CD14-positive monocyte (primary cell): ENCODE results near the gene TAF1B. TPM values are rescaled to one million over a fixed set of nuclear protein-coding genes. Genes with fewer than 3 reads are reported as not detected.

ENCODE experiments used
- DNase-seq, 3 donors: peaks; one replicate each; pipeline ENCODE4 v3.0.0-alpha.2; 2011 to 2022
- H2AFZ ChIP-seq: 2 replicates; pipeline ENCODE4 v1.6.0; 2012; ENCODE audit warnings: mild to moderate bottlenecking, low read depth, low read length, inconsistent platforms; ENCODE audit not compliant: insufficient read depth, poor library complexity, severe bottlenecking
- H3K27ac ChIP-seq, 2 donors: 1 replicate in 1 of 2; 2 replicates in 1 of 2; pipeline ENCODE4 v1.5.1; 2012 to 2013; ENCODE audit warnings: low read length in 2 of 2, control low read depth in 1 of 2, inconsistent platforms in 1 of 2, low read depth in 1 of 2, mild to moderate bottlenecking in 1 of 2
- H3K27me3 ChIP-seq, 2 donors: one replicate each; pipeline versions ENCODE4 v1.6.0 to v1.6.1; 2011 to 2013; ENCODE audit warnings: low read length in 2 of 2; ENCODE audit not compliant: control insufficient read depth in 2 of 2, insufficient read depth in 2 of 2
- H3K36me3 ChIP-seq, 2 donors: replicated peaks in 1 of 2; 1 replicate in 1 of 2; 2 replicates in 1 of 2; pipeline versions ENCODE4 v1.5.1 to v1.6.1; 2012 to 2013; ENCODE audit warnings: low read length in 2 of 2, control low read depth in 1 of 2, inconsistent platforms in 1 of 2, mild to moderate bottlenecking in 1 of 2; ENCODE audit not compliant: insufficient read depth in 2 of 2, control insufficient read depth in 1 of 2
- H3K4me1 ChIP-seq, 2 donors: 1 replicate in 1 of 2; 2 replicates in 1 of 2; pipeline versions ENCODE4 v1.5.1 to v1.6.1; 2012 to 2013; ENCODE audit warnings: low read length in 2 of 2, control low read depth in 1 of 2, inconsistent platforms in 1 of 2, mild to moderate bottlenecking in 1 of 2, moderate library complexity in 1 of 2; ENCODE audit not compliant: insufficient read depth in 2 of 2, control insufficient read depth in 1 of 2
- H3K4me2 ChIP-seq: replicated peaks from 2 replicates; pipeline ENCODE3; 2012; ENCODE audit warnings: low read length, moderate library complexity, mild to moderate bottlenecking; ENCODE audit not compliant: poor library complexity, severe bottlenecking; ENCODE audit errors: extremely low read depth
- H3K4me3 ChIP-seq, 3 experiments: fragments of 200-600 bp in 1 of 3; sonication (generic) in 1 of 3; replicated peaks in 1 of 3; 1 replicate in 2 of 3; 2 replicates in 1 of 3; pipeline ENCODE4 v1.5.1; 2011 to 2013; ENCODE audit warnings: low read length in 3 of 3, mild to moderate bottlenecking in 3 of 3, control low read depth in 2 of 3, low read depth in 2 of 3, inconsistent platforms in 1 of 3, moderate library complexity in 1 of 3
- H3K79me2 ChIP-seq: 2 replicates; pipeline ENCODE4 v1.6.0; 2012; ENCODE audit warnings: mild to moderate bottlenecking, control low read depth, inconsistent platforms, low read length, moderate library complexity; ENCODE audit not compliant: insufficient read depth
- H3K9ac ChIP-seq: 2 replicates; pipeline ENCODE4 v1.6.0; 2017; ENCODE audit warnings: low read length, mild to moderate bottlenecking; ENCODE audit not compliant: insufficient read depth, poor library complexity, severe bottlenecking
- H3K9me3 ChIP-seq, 2 donors: replicated peaks in 1 of 2; 1 replicate in 1 of 2; 2 replicates in 1 of 2; pipeline versions ENCODE4 v1.5.1 to v1.6.1; 2012 to 2013; ENCODE audit warnings: low read length in 2 of 2, control low read depth in 1 of 2; ENCODE audit not compliant: control insufficient read depth in 1 of 2, insufficient read depth in 1 of 2
- H4K20me1 ChIP-seq: 2 replicates; pipeline ENCODE4 v1.6.0; 2012; ENCODE audit warnings: mild to moderate bottlenecking, low read length, control low read depth, moderate library complexity; ENCODE audit not compliant: insufficient read depth
- H3K27ac Mint-ChIP-seq, 7 donors: one replicate each; pipeline ENCODE4 v1.8.0; 2020; ENCODE audit warnings: mild to moderate bottlenecking in 7 of 7, mixed read lengths in 7 of 7, moderate library complexity in 6 of 7, inconsistent platforms in 2 of 7
- H3K27me3 Mint-ChIP-seq, 3 donors: one replicate each; pipeline ENCODE4 v1.8.0; 2021 to 2022; ENCODE audit warnings: low read depth in 3 of 3, mild to moderate bottlenecking in 3 of 3, mixed read lengths in 3 of 3, moderate library complexity in 3 of 3, inconsistent platforms in 1 of 3
- H3K36me3 Mint-ChIP-seq, 2 donors: one replicate each; pipeline ENCODE4 v1.8.0; 2020; ENCODE audit warnings: mixed read lengths in 2 of 2, inconsistent platforms in 1 of 2, mild to moderate bottlenecking in 1 of 2
- H3K4me1 Mint-ChIP-seq: one replicate; pipeline ENCODE4 v1.8.0; 2020; ENCODE audit warnings: mild to moderate bottlenecking, mixed read lengths
- H3K4me3 Mint-ChIP-seq, 2 donors: one replicate each; pipeline ENCODE4 v1.8.0; 2020; ENCODE audit warnings: mild to moderate bottlenecking in 2 of 2, mixed read lengths in 2 of 2, moderate library complexity in 1 of 2
- H3K9me3 Mint-ChIP-seq, 7 donors: one replicate each; pipeline ENCODE4 v1.8.0; 2020 to 2022; ENCODE audit warnings: mixed read lengths in 7 of 7, mild to moderate bottlenecking in 6 of 7, moderate library complexity in 6 of 7, inconsistent platforms in 2 of 7
- WGBS: methylation state at CpG from one replicate; pipeline ENCODE4 v1.1.5; 2013; ENCODE audit warnings: missing lambda C conversion rate; ENCODE audit not compliant: insufficient coverage; 5-methylcytosine and 5-hydroxymethylcytosine counted together
- intact Hi-C, 2 donors: fragments of 100-400 bp; cut with micrococcal nuclease; formaldehyde crosslinking; loops; one replicate each; pipeline versions ENCODE4 v1.15.0 to v1.15.1; 2023
- polyA plus RNA-seq, 3 donors: library from polyadenylated mRNA; depleted of rRNA in 1 of 3; unstranded in 2 of 3; stranded (reverse) in 1 of 3; fragments of 300-500 nt in 2 of 3; fragments of >200 nt in 1 of 3; fragmentation: Illumina TruSeq in 2 of 3; gene quantifications; 1 replicate in 2 of 3; 2 replicates in 1 of 3; pipeline ENCODE4 v1.2.3, GENCODE V29; 2012 to 2021
- TF ChIP-seq, protein P1 (sequence below): fragments of 200-600 bp; IDR thresholded peaks from one replicate; pipeline ENCODE4 v1.8.0; 2022; ENCODE audit warnings: antibody characterized with exemption, mild to moderate bottlenecking

The TAF1B gene
- polyA plus RNA-seq, 3 donors, result 6.0 to 8.4 (median 7.2) TPM

DNA sequence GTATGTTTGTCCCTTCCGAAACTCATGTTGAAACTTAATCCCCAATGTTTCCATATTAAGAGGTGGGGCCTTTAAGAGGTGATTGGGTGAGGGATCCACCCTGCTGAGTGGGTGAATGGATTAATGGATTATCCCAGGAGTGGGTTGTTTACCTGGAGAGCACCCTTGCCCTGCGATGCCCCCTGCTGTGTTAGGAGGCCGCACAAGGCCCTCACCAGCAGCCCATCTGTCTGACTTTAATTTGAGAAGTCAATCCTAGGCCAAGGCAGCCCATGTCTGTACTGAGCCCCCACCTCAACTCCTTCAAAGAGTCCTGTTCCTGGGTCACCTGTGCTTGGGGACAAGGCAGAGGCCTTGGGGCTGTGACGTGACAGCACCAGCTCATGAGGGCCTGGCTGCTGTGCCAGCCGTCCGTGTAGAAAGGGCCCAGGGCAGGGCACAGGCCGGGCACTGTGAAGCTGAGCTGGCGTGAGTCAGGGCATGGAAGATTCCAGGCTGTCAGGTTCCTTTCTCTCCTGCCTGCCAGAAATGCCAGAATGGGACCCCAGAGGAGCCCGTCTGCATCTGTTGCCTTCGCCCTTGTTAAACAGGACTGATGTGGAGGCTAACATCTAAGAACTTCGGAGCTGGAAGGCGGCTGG, 21.3 kb upstream of the TAF1B start:
- no peak for DNase-seq
- Mint-ChIP-seq H3K4me1 (no peaks in the 10 kb centered on the region), H3K4me3 (no peak overlapping the region), H3K36me3 (no peaks in the 10 kb centered on the region), H3K27ac (no peak overlapping the region), H3K9me3 (peaks cover 0 to 6% (median 4%) of the 10 kb centered on the region in 7 donors), H3K27me3 (peaks cover 1 to 6% (median 2%) of the 10 kb centered on the region in 3 donors)
- 96% methylated on average over 8 of the region's 12 CpGs for WGBS
- Histone ChIP-seq H3K79me2 (no peaks in the 10 kb centered on the region), H3K4me1 (no peaks in the 10 kb centered on the region), H3K27me3 (no peaks in the 10 kb centered on the region), H4K20me1 (no peaks in the 10 kb centered on the region), H2AFZ (no peak overlapping the region), H3K36me3 (no peaks in the 10 kb centered on the region), H3K27ac (no peak overlapping the region), H3K9me3 (no peaks in the 10 kb centered on the region), H3K4me3 (no peak overlapping the region), H3K4me2 (no peak overlapping the region), H3K9ac (no peak overlapping the region)
- intact Hi-C loops, result no loop called here
- TF ChIP-seq, protein P1, sequence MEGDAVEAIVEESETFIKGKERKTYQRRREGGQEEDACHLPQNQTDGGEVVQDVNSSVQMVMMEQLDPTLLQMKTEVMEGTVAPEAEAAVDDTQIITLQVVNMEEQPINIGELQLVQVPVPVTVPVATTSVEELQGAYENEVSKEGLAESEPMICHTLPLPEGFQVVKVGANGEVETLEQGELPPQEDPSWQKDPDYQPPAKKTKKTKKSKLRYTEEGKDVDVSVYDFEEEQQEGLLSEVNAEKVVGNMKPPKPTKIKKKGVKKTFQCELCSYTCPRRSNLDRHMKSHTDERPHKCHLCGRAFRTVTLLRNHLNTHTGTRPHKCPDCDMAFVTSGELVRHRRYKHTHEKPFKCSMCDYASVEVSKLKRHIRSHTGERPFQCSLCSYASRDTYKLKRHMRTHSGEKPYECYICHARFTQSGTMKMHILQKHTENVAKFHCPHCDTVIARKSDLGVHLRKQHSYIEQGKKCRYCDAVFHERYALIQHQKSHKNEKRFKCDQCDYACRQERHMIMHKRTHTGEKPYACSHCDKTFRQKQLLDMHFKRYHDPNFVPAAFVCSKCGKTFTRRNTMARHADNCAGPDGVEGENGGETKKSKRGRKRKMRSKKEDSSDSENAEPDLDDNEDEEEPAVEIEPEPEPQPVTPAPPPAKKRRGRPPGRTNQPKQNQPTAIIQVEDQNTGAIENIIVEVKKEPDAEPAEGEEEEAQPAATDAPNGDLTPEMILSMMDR, result no peak

DNA sequence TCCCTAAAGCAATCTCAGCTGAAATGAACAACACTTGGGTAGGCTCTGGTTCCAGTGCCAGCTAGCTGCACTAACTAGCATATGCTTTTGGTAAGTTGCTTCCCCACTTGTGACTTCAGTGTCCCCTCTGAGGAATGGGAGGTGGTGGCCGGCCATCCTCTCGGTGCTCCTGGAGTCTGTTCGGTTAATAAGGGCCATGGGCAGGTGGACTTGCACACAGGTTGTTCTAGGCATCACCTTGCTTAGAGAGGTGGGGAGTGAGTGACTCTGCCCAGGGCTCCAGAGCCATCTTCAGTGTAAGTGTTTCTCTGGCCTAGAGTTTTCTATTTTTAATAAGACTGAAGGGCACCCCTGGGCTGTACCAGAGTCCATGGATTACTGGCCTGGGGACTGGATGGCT, 18.8 kb upstream of the TAF1B start:
- DNase-seq, result no peak
- intact Hi-C loops, result no loop called here
- H3K27ac Mint-ChIP-seq, result no peak overlapping the region

More for the DNA sequence above, 18.8 kb upstream of the TAF1B start:
- WGBS, result 100% methylated on average over 3 of the region's 3 CpGs
- H3K4me3 ChIP-seq, result no peak overlapping the region
- no peaks in the 10 kb centered on the region for H3K9me3 ChIP-seq
- no peak overlapping the region for H3K27ac ChIP-seq
- H2AFZ ChIP-seq, result no peak overlapping the region
- H3K4me1 Mint-ChIP-seq, result no peaks in the 10 kb centered on the region
- no peaks in the 10 kb centered on the region for H3K9me3 Mint-ChIP-seq
- H3K27me3 Mint-ChIP-seq, result peaks cover 2 to 12% (median 3%) of the 10 kb centered on the region in 3 donors
- H4K20me1 ChIP-seq, result no peaks in the 10 kb centered on the region
- H3K4me1 ChIP-seq, result no peaks in the 10 kb centered on the region
- no peak overlapping the region for H3K4me3 Mint-ChIP-seq
- no peaks in the 10 kb centered on the region for H3K36me3 Mint-ChIP-seq
- H3K79me2 ChIP-seq, result no peaks in the 10 kb centered on the region
- TF ChIP-seq, protein P1, result no peak
- no peak overlapping the region for H3K9ac ChIP-seq
- no peaks in the 10 kb centered on the region for H3K36me3 ChIP-seq
- H3K4me2 ChIP-seq, result no peak overlapping the region
- H3K27me3 ChIP-seq, result peaks cover 0 to 4% of the 10 kb centered on the region in 2 donors
